Kidney (tissue), 14 donors: ENCODE data around the gene PHF14. TPM values are rescaled to one million over a fixed set of nuclear protein-coding genes. Genes with fewer than 3 reads are reported as not detected.

ENCODE experiments used
- DNase-seq, 5 donors: peaks; one replicate each; pipeline ENCODE4 v3.0.0-alpha.2; 2013 to 2020
- FAIRE-seq: peaks from 2 replicates; lab custom pipeline; 2012; peaks lifted over from hg19 to GRCh38; lab: Jason Lieb, UNC
- H3K27ac ChIP-seq, 2 donors: one replicate each; pipeline ENCODE4 v1.7.0; 2013; ENCODE audit warnings: low read depth in 2 of 2, low read length in 2 of 2, inconsistent platforms in 1 of 2
- H3K27me3 ChIP-seq: one replicate; pipeline ENCODE4 v1.7.1; 2013; ENCODE audit warnings: low read length, inconsistent platforms; ENCODE audit not compliant: control insufficient read depth, insufficient read depth
- H3K36me3 ChIP-seq, 3 donors: one replicate each; pipeline versions ENCODE4 v1.7.0 to v1.7.1; 2013; ENCODE audit warnings: low read length in 3 of 3, control low read depth in 1 of 3, inconsistent platforms in 1 of 3; ENCODE audit not compliant: insufficient read depth in 3 of 3, control insufficient read depth in 2 of 3
- H3K4me1 ChIP-seq, 3 donors: one replicate each; pipeline versions ENCODE4 v1.7.0 to v1.7.1; 2013; ENCODE audit warnings: low read length in 3 of 3, inconsistent platforms in 1 of 3, low read depth in 1 of 3; ENCODE audit not compliant: control insufficient read depth in 2 of 3, insufficient read depth in 2 of 3
- H3K4me3 ChIP-seq, 3 donors: one replicate each; pipeline versions ENCODE4 v1.7.0 to v1.8.1; 2013; ENCODE audit warnings: low read length in 3 of 3, control low read depth in 1 of 3, inconsistent platforms in 1 of 3
- H3K9ac ChIP-seq, 3 donors: one replicate each; pipeline versions ENCODE4 v1.7.0 to v1.7.1; 2013; ENCODE audit warnings: low read length in 3 of 3, control low read depth in 1 of 3, inconsistent platforms in 1 of 3
- H3K9me3 ChIP-seq, 3 donors: one replicate each; pipeline versions ENCODE4 v1.7.0 to v1.7.1; 2013; ENCODE audit warnings: low read length in 3 of 3, control low read depth in 1 of 3, inconsistent platforms in 1 of 3; ENCODE audit not compliant: control insufficient read depth in 2 of 3, insufficient read depth in 1 of 3
- CTCF ChIP-seq: IDR thresholded peaks from 3 replicates; pipeline ENCODE4 v1.5.1; 2012; ENCODE audit warnings: mild to moderate bottlenecking, moderate library complexity, borderline replicate concordance; ENCODE audit not compliant: insufficient read depth; ENCODE audit errors: extremely low read depth
- intact Hi-C: fragments of 100-400 bp; cut with DNase I; formaldehyde crosslinking; loops from one replicate; pipeline ENCODE4 v1.11.1; 2022
- polyA plus RNA-seq: library from polyadenylated mRNA; stranded (reverse); fragments of 350-450 nt; fragmentation: Illumina TruSeq; extraction: RNeasy Lipid Tissue Mini Kit (QIAGEN cat#74804); gene quantifications from one replicate; pipeline ENCODE4 v1.2.3, GENCODE V29; 2014; ENCODE audit warnings: low read depth, low replicate concordance; ENCODE audit not compliant: insufficient read depth
- total RNA-seq: library from RNA; stranded (reverse); fragmentation: NEBNext Ultra II Directional; extraction: Animal tissue kit (Norgen Biotek cat#: 25700); gene quantifications from one replicate; pipeline ENCODE4 v1.2.1, GENCODE V29; 2021
- donor health status: control.
- donor health status: control.
- donor health status: control.
- donor health status: control.
- donor health status: control.
- donor health status: DM: yes; HTN: yes; CAD: no.
- donor health status: Normal renal cell carcinoma (clear cell type).

The PHF14 gene
- total and polyA plus RNA-seq, 2 donors from 2014 or later: 17.1 to 31.7 TPM

- no peaks in the 10 kb centered on the region for H3K9me3 ChIP-seq
- no peaks in the 10 kb centered on the region for H3K27me3 ChIP-seq
- intact Hi-C loops: no loop called here
- DNase-seq (no peak), FAIRE-seq (no peak)
- H3K9ac ChIP-seq: no peak overlapping the region
- peaks cover 0 to 2% (median 0%) of the 10 kb centered on the region in 3 donors for H3K4me1 ChIP-seq
- no peak for TF ChIP-seq CTCF
- H3K4me3 ChIP-seq: no peak overlapping the region
- no peaks in the 10 kb centered on the region for H3K36me3 ChIP-seq
- no peak overlapping the region for H3K27ac ChIP-seq
Observed at GRCh38 chr7:11188529-11189310, 215.0 kb downstream of the PHF14 start.

- no peak overlapping the region for H3K4me3 ChIP-seq
- H3K4me1 ChIP-seq: peaks cover 0 to 4% (median 0%) of the 10 kb centered on the region in 3 donors
- H3K27me3 ChIP-seq: no peaks in the 10 kb centered on the region
- H3K9me3 ChIP-seq: no peaks in the 10 kb centered on the region
- no peak for TF ChIP-seq CTCF
- H3K36me3 ChIP-seq: no peaks in the 10 kb centered on the region
- intact Hi-C loops: no loop called here
- no peak overlapping the region for H3K27ac ChIP-seq
- H3K9ac ChIP-seq: no peak overlapping the region
- no peak for FAIRE-seq
- no peak for DNase-seq
Observed at GRCh38 chr7:11191081-11191480, 217.4 kb downstream of the PHF14 start.

GRCh38 chr7:11191574-11192220, 218.0 kb downstream of the PHF14 start:
- Histone ChIP-seq H3K36me3 (no peaks in the 10 kb centered on the region), H3K4me3 (no peak overlapping the region), H3K9me3 (no peaks in the 10 kb centered on the region), H3K27ac (no peak overlapping the region), H3K27me3 (no peaks in the 10 kb centered on the region), H3K9ac (no peak overlapping the region), H3K4me1 (peaks cover 0 to 4% (median 0%) of the 10 kb centered on the region in 3 donors)
- no peak for FAIRE-seq
- peak in 1 of 5 donors; percentile 60 for DNase-seq
- no peak for TF ChIP-seq CTCF
- intact Hi-C loops: no loop called here
